Measurements from ENCODE around the gene VAV3.

GRCh38 chr1:107534632-107535031, 430.3 kb downstream of the VAV3 start:
- TF ChIP-seq POLR2A (IDR thresholded peaks at IDR 0.05; ENCODE audit: low read depth, low read length) (no peak), NR2F1 (conservative IDR thresholded peaks at IDR 0.05) (no peak), EGR1 (IDR thresholded peaks at IDR 0.05; ENCODE audit: borderline replicate concordance in 1 of 2, low read depth in 2 of 2, low read length in 2 of 2) (no peak), SMAD5 (IDR thresholded peaks at IDR 0.05; ENCODE audit: low read depth) (no peak), POU2F2 (IDR thresholded peaks at IDR 0.05; ENCODE audit: borderline replicate concordance, low read depth, low read length) (no peak), TARDBP (IDR thresholded peaks at IDR 0.05; ENCODE audit: borderline replicate concordance) (no peak), CTCF (IDR thresholded peaks at IDR 0.05 in 2 of 3, conservative IDR thresholded peaks at IDR 0.05 in 1 of 3; ENCODE audit: control insufficient read depth in 2 of 3, extremely low read depth in 1 of 3, insufficient read depth in 1 of 3, low read depth in 3 of 3, low read length in 3 of 3) (no peak), POLR2AphosphoS5 (IDR thresholded peaks at IDR 0.05; ENCODE audit: low read length) (no peak), MAX (IDR thresholded peaks at IDR 0.05; ENCODE audit: low read depth, low read length) (no peak), RELA (IDR thresholded peaks at IDR 0.05; ENCODE audit: borderline replicate concordance, partially characterized antibody) (no peak), MYC (IDR thresholded peaks at IDR 0.05; ENCODE audit: insufficient read depth, insufficient read length, insufficient replicate concordance, low read length, severe bottlenecking) (no peak), RAD21 (IDR thresholded peaks at IDR 0.05; ENCODE audit: insufficient read depth, low read depth, low read length) (no peak)

Data from GM12878 (cell line).